ENCODE results near the gene MFAP1.
A peak's percentile ranks its signal among the peaks of the same experiment; 100 is the strongest.
"Not testable (repeated sequence)": the region's sequence is repeated elsewhere in the genome, so short reads cannot be mapped to it uniquely, and the experiment has no call there.

The MFAP1 gene

GRCh38 chr15:43824302-43825246 lies at the start of gene MFAP1:
TSS of gene MFAP1 (minus strand) at chr15:43824690. CDS start at chr15:43824569, 121 bp downstream.
- DNase-seq: peak; percentile 96

GRCh38 chr15:43873651-43874050 lies 49.2 kb upstream of the MFAP1 start:
- DNase-seq: no peak

GRCh38 chr15:43872416-43873020 lies 48.0 kb upstream of the MFAP1 start:
- no peak for DNase-seq

- DNase-seq: no peak
These were observed 47.3 kb upstream of the MFAP1 start for GRCh38 chr15:43871835-43872234.

GRCh38 chr15:43868406-43868805 lies 43.9 kb upstream of the MFAP1 start:
- DNase-seq: no peak

- no peak for DNase-seq
These were observed 42.6 kb upstream of the MFAP1 start for GRCh38 chr15:43867096-43867495.

- DNase-seq: not testable (repeated sequence)
These were observed 42.1 kb upstream of the MFAP1 start for GRCh38 chr15:43866636-43867035.

GRCh38 chr15:43859546-43859945 lies 35.1 kb upstream of the MFAP1 start:
- no peak for DNase-seq

GRCh38 chr15:43854801-43855200 lies 30.3 kb upstream of the MFAP1 start:
- no peak for DNase-seq

GRCh38 chr15:43852607-43853006 lies 28.1 kb upstream of the MFAP1 start:
- DNase-seq: no peak

GRCh38 chr15:43851251-43851650 lies 26.8 kb upstream of the MFAP1 start:
- no peak for DNase-seq

- no peak for DNase-seq
These were observed 20.9 kb upstream of the MFAP1 start for GRCh38 chr15:43845421-43845820.

GRCh38 chr15:43832485-43832884 lies 8.0 kb upstream of the MFAP1 start:
- not testable (repeated sequence) for DNase-seq

- not testable (repeated sequence) for DNase-seq
These were observed 7.1 kb upstream of the MFAP1 start for GRCh38 chr15:43831519-43832052.

- DNase-seq: not testable (repeated sequence)
These were observed 6.3 kb upstream of the MFAP1 start for GRCh38 chr15:43830691-43831275.

GRCh38 chr15:43829951-43830540 lies 5.6 kb upstream of the MFAP1 start:
- DNase-seq: not testable (repeated sequence)

GRCh38 chr15:43828061-43828657 lies 3.7 kb upstream of the MFAP1 start:
- DNase-seq: no peak

- DNase-seq: peak; percentile 92
These were observed 2.2 kb upstream of the MFAP1 start, which contains the start of gene WDR76 for GRCh38 chr15:43826508-43827341. TSS of gene WDR76 (plus strand) at chr15:43827002. CDS start at chr15:43827033, 31 bp downstream.

- no peak for DNase-seq
These were observed 1.6 kb upstream of the MFAP1 start for GRCh38 chr15:43826029-43826507.

GRCh38 chr15:43825305-43825704 lies 815 bp upstream of the MFAP1 start:
- DNase-seq: not testable (repeated sequence)

GRCh38 chr15:43821505-43821904 lies 3.0 kb downstream of the MFAP1 start:
- DNase-seq: no peak
